Thyroid gland (tissue), 4 donors: Measurements from ENCODE around the gene ARL16. TPM values are rescaled to one million over a fixed set of nuclear protein-coding genes. Genes with fewer than 3 reads are reported as not detected.

ENCODE experiments used
- DNase-seq, 2 donors: peaks; one replicate each; pipeline ENCODE4 v3.0.0-alpha.2; 2019
- H3K27ac ChIP-seq, 3 donors: fragments of 200-600 bp; sonication (generic); 1 replicate in 2 of 3; 2 replicates in 1 of 3; pipeline ENCODE4 v1.5.1; 2016 to 2019; ENCODE audit warnings: mild to moderate bottlenecking in 1 of 3, moderate library complexity in 1 of 3
- H3K27me3 ChIP-seq: fragments of 200-600 bp; sonication (generic); one replicate; pipeline ENCODE4 v1.5.1; 2019
- H3K36me3 ChIP-seq, 2 donors: fragments of 200-600 bp; sonication (generic); one replicate each; pipeline ENCODE4 v1.5.1; 2016 to 2019
- H3K4me1 ChIP-seq, 2 donors: fragments of 200-600 bp; sonication (generic); one replicate each; pipeline ENCODE4 v1.5.1; 2017 to 2019
- H3K4me3 ChIP-seq, 3 donors: fragments of 200-600 bp; sonication (generic); replicated peaks in 1 of 3; 1 replicate in 2 of 3; 2 replicates in 1 of 3; pipeline ENCODE4 v1.5.1; 2016; ENCODE audit warnings: mild to moderate bottlenecking in 1 of 3
- H3K9me3 ChIP-seq: fragments of 200-600 bp; sonication (generic); one replicate; pipeline ENCODE4 v1.5.1; 2017
- POLR2A ChIP-seq, 2 donors: fragments of 450-650 bp; IDR thresholded peaks; one replicate each; pipeline ENCODE4 v1.6.1; 2017; ENCODE audit warnings: antibody characterized with exemption in 2 of 2, mild to moderate bottlenecking in 2 of 2, moderate library complexity in 1 of 2
- WGBS, 2 donors: methylation state at CpG; one replicate each; pipeline ENCODE4 v1.1.5; 2017; 5-methylcytosine and 5-hydroxymethylcytosine counted together
- intact Hi-C: fragments of 100-400 bp; cut with DNase I; formaldehyde crosslinking; loops from one replicate; pipeline ENCODE4 v1.15.1; 2023
- total RNA-seq, 4 donors: library from RNA; depleted of rRNA; stranded (reverse); fragments of >200 nt; gene quantifications; one replicate each; pipeline ENCODE4 v1.2.3, GENCODE V29; 2016
- TF ChIP-seq, protein P1 (sequence below), 6 experiments: fragments of 200-600 bp in 3 of 6; fragments of 450-650 bp in 3 of 6; sonication (generic) in 3 of 6; IDR thresholded peaks; one replicate each; pipeline ENCODE4 v1.5.1; 2016 to 2019; ENCODE audit warnings: antibody characterized with exemption in 6 of 6, mild to moderate bottlenecking in 2 of 6, inconsistent platforms in 1 of 6, moderate library complexity in 1 of 6

Gene ARL16
- total RNA-seq, 4 donors from 2014 or later: 29.7 to 46.5 (median 37.2) TPM

DNA sequence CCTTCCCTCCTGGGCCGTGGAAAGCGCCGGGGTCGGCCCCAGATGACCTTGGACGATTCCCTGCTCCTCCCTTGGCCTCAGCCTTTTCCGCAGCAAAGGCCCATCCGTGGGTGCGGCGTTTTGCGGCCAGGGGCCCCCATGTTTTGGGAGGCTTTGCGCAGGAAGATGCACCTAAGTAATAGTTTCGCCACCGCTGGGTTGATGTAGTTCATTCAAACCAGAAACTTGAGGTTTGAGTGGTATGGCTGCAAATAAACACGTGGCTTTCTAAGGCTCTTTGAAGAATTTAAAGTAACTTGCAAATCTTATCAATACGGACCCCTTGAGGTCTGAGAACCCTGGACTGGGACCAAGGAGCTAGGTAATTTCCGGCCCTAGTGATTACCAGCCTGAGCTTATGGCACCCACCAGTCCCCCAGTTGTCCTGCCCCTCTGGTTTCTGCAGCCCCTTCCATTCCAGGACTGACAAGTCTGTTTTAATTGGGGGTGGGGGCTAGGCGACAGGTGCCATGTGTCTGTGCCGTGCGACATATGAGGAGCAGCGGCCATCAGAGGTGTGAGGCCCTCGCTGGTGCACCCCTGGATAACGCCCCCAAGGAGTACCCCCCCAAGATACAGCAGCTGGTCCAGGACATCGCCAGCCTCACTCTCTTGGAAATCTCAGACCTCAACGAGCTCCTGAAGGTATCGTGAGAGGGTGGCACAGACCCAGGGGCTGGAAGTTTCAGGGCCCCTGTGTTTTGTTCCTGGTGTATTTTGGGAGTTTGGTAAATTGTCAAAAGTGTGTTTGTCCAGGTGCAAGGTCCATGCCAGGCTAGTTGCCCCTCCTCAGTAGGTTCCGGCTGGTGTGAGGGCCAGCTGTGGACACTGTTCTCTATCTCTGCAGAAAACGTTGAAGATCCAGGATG is 20.4 kb upstream of the ARL16 start:
- WGBS, 2 donors: 35 to 47% methylated on average over 11 to 22 of the region's 27 CpGs
- Histone ChIP-seq H3K9me3 (no peaks in the 10 kb centered on the region), H3K4me3 (peak overlapping the region; percentile 83 to 98 (median 90)), H3K27me3 (no peaks in the 10 kb centered on the region), H3K27ac (peak overlapping the region; percentile 54 to 82 (median 79)), H3K4me1 (peaks cover 18 to 24% of the 10 kb centered on the region in 2 donors), H3K36me3 (peaks cover 29 to 32% of the 10 kb centered on the region in 2 donors)
- intact Hi-C loops: no loop called here
- TF ChIP-seq, protein P1, sequence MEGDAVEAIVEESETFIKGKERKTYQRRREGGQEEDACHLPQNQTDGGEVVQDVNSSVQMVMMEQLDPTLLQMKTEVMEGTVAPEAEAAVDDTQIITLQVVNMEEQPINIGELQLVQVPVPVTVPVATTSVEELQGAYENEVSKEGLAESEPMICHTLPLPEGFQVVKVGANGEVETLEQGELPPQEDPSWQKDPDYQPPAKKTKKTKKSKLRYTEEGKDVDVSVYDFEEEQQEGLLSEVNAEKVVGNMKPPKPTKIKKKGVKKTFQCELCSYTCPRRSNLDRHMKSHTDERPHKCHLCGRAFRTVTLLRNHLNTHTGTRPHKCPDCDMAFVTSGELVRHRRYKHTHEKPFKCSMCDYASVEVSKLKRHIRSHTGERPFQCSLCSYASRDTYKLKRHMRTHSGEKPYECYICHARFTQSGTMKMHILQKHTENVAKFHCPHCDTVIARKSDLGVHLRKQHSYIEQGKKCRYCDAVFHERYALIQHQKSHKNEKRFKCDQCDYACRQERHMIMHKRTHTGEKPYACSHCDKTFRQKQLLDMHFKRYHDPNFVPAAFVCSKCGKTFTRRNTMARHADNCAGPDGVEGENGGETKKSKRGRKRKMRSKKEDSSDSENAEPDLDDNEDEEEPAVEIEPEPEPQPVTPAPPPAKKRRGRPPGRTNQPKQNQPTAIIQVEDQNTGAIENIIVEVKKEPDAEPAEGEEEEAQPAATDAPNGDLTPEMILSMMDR (IDR thresholded peaks at IDR 0.05): no peak
- TF ChIP-seq POLR2A (IDR thresholded peaks at IDR 0.05): no peak
- no peak for DNase-seq

DNA sequence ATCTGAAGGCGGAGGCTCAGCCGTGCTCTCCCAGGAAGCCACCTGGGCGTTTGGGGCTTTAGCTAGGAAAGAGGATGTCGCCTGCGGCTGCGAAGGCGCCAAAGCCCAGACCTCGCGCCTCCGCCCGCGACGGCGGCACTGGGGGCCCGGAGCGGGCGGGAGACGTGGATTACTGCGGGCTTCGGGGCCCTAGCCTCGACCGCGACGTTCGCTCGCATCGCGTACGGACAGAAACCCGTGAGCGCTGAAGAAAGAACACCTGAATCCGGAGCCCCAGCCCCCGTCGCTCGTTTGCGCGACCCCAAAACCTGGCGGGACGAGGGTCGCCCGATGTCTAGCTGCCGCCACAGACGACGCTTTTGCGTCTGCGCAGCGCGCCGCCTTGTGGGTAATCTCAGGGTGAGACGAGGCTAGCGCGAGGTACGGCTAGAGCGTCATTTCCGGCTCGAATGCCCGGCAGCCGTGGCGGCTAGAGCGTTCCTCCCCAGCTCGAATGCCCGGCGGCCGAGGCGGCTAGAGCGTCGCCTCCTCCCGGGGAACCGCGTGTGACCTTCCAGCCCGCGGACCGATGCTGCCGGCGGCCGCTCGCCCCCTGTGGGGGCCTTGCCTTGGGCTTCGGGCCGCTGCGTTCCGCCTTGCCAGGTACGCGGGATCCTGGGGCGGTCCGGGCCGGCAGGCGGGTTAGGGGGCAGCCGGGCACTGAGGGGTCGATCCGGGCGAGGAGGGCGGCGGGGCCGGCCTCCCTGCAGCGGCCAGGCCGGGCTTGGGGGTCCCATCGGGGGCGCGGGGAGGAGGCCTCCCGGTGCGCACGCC is 19.5 kb upstream of the ARL16 start, which contains the start of gene MRPL12:
TSS of gene MRPL12 (plus strand) at position 434 of the 813 bp plus-strand sequence. CDS start at position 569, 135 bp downstream.
- H3K36me3 ChIP-seq: peaks cover 29 to 39% of the 10 kb centered on the region in 2 donors
- TF ChIP-seq, protein P1 (IDR thresholded peaks at IDR 0.05): peak in 3 of 6 experiments; percentile 28 to 47 (median 37)
- peak in 1 of 2 donors; percentile 85 for TF ChIP-seq POLR2A (IDR thresholded peaks at IDR 0.05)
- peak; percentile 92 to 93 for DNase-seq
- H3K27me3 ChIP-seq: no peaks in the 10 kb centered on the region
- 0 to 3% methylated on average over 8 to 32 of the region's 102 CpGs for WGBS, 2 donors
- intact Hi-C loops: no loop called here
- H3K4me3 ChIP-seq: peak within 1 kb of the TSS; percentile 83 to 98 (median 90)
- peaks cover 18 to 24% of the 10 kb centered on the region in 2 donors for H3K4me1 ChIP-seq
- H3K27ac ChIP-seq: peak within 1 kb of the TSS; percentile 77 to 82 (median 79)
- no peaks in the 10 kb centered on the region for H3K9me3 ChIP-seq

DNA sequence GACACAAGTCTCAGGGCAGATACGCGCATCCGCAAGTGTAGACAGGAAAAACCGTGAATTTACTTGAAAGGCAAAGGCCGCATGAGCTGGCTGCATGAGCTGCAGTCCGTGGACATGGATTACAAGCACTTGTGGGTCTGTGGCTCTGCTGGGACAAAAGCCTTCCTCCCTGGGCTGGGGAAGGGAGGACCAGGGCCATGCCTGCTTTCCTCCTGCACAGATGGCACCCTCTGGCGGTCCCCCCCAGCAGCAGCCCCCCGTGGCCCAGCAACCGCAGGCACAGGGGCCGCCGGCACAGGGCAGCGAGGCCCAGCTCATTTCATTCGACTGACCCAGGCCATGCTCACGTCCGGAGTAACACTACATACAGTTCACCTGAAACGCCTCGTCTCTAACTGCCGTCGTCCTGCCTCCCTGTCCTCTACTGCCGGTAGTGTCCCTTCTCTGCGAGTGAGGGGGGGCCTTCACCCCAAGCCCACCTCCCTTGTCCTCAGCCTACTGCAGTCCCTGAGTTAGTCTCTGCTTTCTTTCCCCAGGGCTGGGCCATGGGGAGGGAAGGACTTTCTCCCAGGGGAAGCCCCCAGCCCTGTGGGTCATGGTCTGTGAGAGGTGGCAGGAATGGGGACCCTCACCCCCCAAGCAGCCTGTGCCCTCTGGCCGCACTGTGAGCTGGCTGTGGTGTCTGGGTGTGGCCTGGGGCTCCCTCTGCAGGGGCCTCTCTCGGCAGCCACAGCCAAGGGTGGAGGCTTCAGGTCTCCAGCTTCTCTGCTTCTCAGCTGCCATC is 17.9 kb upstream of the ARL16 start:
- DNase-seq: no peak

More for the DNA sequence above, 17.9 kb upstream of the ARL16 start:
- Histone ChIP-seq H3K9me3 (no peaks in the 10 kb centered on the region), H3K4me3 (peak overlapping the region in 1 of 3 donors; percentile 90), H3K4me1 (peaks cover 18 to 24% of the 10 kb centered on the region in 2 donors), H3K36me3 (peaks cover 25 to 44% of the 10 kb centered on the region in 2 donors), H3K27me3 (no peaks in the 10 kb centered on the region), H3K27ac (no peak overlapping the region)
- intact Hi-C loops: no loop called here
- TF ChIP-seq, protein P1 (IDR thresholded peaks at IDR 0.05): no peak
- no peak for TF ChIP-seq POLR2A (IDR thresholded peaks at IDR 0.05)
- WGBS, 2 donors: 79 to 80% methylated on average over 15 to 16 of the region's 23 CpGs
